NCI-H2107 (cell line): ENCODE results near the gene SCAMP4.
A peak's percentile ranks its signal among the peaks of the same experiment; 100 is the strongest.

Experiments used
- DNase-seq: peaks from one replicate; lab custom pipeline; 2025; lab: John Stamatoyannopoulos, UW

Gene SCAMP4

GRCh38 chr19:1912760-1913505 is 7.7 kb downstream of the SCAMP4 start:
- no peak for DNase-seq

GRCh38 chr19:1913781-1914577 is 8.8 kb downstream of the SCAMP4 start:
- DNase-seq: no peak

- DNase-seq: no peak
Observed at GRCh38 chr19:1914826-1915341, 9.7 kb downstream of the SCAMP4 start.

GRCh38 chr19:1917146-1917545 is 11.9 kb downstream of the SCAMP4 start:
- no peak for DNase-seq

- DNase-seq: no peak
Observed at GRCh38 chr19:1917926-1918325, 12.7 kb downstream of the SCAMP4 start.

GRCh38 chr19:1918975-1919374 is 13.8 kb downstream of the SCAMP4 start:
- no peak for DNase-seq

GRCh38 chr19:1920644-1921043 is 15.4 kb downstream of the SCAMP4 start:
- DNase-seq: no peak

GRCh38 chr19:1921326-1921725 is 16.1 kb downstream of the SCAMP4 start:
- DNase-seq: no peak

- DNase-seq: no peak
Observed at GRCh38 chr19:1921825-1922224, 16.6 kb downstream of the SCAMP4 start.

GRCh38 chr19:1922803-1923202 is 17.6 kb downstream of the SCAMP4 start:
- no peak for DNase-seq

- no peak for DNase-seq
Observed at GRCh38 chr19:1923319-1923718, 18.1 kb downstream of the SCAMP4 start.

GRCh38 chr19:1924320-1924961 is 19.2 kb downstream of the SCAMP4 start:
- DNase-seq: no peak

GRCh38 chr19:1925544-1925943 is 20.3 kb downstream of the SCAMP4 start:
- DNase-seq: no peak

GRCh38 chr19:1929021-1929742 is 24.0 kb downstream of the SCAMP4 start:
- DNase-seq: peak; percentile 47

GRCh38 chr19:1931445-1931844 is 26.2 kb downstream of the SCAMP4 start:
- no peak for DNase-seq

- DNase-seq: no peak
Observed at GRCh38 chr19:1932395-1932794, 27.2 kb downstream of the SCAMP4 start.

- DNase-seq: no peak
Observed at GRCh38 chr19:1933244-1933643, 28.0 kb downstream of the SCAMP4 start.

GRCh38 chr19:1933942-1934341 is 28.7 kb downstream of the SCAMP4 start:
- DNase-seq: no peak

GRCh38 chr19:1935484-1936208 is 30.4 kb downstream of the SCAMP4 start:
- DNase-seq: no peak

GRCh38 chr19:1936430-1936829 is 31.2 kb downstream of the SCAMP4 start:
- no peak for DNase-seq

- no peak for DNase-seq
Observed at GRCh38 chr19:1936916-1937610, 31.9 kb downstream of the SCAMP4 start.
